GM21515 (cell line): Measurements from ENCODE around the gene HIP1.
"Not testable (repeated sequence)": the region's sequence is repeated elsewhere in the genome, so short reads cannot be mapped to it uniquely, and the experiment has no call there.

Experiments used
- ATAC-seq: cut with Tn5 transposase; IDR thresholded peaks from one replicate; pipeline ENCODE4 v1.9.1; 2021; ENCODE audit not compliant: unreplicated experiment

The HIP1 gene

DNA sequence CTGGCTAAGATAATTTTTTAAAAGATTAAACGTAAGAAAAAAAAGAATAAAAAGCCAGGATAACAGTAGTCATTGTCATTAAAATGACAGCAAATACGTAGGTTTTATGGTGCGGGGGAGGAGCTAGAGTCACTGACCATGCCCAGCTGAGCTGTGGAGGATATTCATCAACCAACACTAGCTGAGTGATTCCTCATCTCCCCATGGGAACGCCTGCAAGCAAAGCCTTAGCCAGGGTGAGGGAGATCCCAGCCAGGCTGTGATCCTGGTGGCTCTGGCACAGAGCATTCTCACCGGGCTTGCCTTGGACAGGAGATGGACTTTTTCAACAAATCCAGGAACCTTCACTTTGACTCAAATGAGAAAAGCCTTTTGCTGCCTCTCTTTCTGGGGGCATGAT lies 94.2 kb downstream of the HIP1 start:
- ATAC-seq: no peak

DNA sequence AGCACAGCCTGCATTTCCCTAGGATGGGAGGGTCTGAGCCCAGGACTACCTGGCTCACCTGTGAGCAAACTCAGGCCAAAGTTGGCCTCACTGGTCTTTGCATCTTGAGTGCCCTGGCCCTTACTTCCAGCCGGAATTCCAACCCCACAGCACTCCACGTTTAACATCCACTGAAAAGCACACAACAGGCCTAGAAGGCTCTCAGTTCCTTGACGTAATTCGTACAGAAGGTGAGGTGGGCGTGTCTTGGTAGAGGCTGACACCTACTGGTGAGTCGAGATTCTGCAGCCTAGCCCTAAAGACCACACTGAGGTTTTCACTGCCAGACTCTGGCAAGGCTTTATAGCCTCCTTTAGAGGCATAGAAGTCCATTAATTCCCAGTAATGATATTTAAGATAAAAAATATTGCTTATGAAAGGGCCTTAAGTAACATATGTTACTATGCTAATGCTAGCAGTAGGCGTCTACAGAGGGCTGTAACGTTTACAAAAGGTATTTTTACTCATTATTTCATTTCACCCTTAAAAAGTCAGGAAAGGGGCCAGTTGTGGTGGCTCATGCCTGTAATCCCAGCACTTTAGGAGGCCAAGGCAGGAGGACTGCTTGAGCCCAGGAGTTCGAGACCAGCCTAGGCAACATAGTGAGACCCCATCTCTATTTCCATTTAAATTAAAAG lies 95.8 kb downstream of the HIP1 start:
- ATAC-seq: no peak

DNA sequence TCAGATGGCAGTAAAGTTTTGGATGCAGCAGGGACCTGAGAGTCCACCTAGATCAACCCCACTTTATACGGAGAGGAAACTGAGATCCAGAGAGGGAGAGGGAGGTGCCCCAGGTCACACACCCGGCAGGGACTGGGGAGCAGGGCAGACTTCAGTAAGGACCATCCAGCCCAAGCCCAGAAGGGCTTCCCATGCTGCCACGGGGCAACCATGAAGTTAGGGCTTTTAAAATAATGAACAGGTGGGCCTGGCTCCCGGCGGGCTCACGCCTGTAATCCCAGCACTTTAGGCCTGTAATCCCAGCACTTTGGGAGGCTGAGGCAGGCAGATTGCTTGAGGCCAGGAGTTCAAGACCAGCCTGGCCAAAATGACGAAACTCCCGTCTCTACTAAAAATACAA lies 98.5 kb downstream of the HIP1 start:
- no peak for ATAC-seq

DNA sequence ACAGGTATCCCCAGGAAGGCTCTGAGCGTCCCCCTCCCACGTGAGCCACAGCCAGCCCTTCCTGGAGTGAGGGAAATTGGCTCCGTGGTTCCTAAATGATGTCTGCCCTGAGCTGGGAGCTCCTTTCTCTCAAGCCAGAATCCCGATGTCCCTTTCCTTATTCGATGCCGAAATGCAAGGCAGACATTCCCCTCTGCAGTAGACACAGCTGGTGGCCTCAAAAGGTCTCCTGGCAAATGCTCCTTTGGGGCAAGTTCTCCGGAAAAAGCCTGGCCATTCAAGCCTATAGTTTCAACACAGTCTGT lies 98.9 kb downstream of the HIP1 start:
- no peak for ATAC-seq

DNA sequence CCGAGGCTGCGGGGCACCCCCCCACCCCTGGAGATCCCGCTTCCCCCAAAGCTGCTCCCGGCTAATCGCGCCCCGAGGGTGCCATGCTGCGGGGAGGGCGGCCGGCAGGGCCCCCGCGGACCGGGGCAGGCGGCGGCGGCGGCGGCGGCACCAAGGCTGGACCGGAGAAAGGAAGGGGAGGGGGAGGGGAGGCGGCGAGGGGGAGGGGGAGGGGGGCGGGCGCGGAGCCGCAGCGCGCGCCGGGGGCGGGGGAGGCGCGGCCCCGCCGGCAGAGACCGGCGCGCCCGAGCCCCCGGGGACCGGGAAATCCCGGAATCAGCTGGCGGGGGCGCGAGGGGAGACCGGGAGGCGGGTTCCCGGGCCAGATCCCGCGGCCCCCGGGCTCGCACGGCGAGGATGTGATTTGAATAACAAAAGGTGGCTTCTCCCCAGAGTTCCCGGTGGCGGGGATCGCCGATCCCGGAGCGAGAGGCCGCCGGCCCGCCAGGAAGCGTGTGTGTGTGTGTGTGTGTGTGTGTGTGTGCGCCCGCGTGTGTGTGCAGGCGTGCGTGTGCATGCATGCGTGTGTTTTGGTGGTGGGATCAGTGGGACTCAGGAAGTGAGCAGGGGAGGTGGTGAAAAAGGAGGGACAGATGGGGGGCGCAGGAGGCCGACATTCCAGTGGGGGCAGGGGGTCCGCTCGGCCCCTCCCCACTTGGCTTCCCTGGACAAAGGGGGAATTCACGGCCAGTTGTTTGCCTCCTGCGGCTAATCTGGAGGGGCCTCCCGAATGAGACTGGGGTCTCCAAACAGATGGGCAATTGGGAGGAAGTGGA lies 99.5 kb downstream of the HIP1 start:
- ATAC-seq: no peak

DNA sequence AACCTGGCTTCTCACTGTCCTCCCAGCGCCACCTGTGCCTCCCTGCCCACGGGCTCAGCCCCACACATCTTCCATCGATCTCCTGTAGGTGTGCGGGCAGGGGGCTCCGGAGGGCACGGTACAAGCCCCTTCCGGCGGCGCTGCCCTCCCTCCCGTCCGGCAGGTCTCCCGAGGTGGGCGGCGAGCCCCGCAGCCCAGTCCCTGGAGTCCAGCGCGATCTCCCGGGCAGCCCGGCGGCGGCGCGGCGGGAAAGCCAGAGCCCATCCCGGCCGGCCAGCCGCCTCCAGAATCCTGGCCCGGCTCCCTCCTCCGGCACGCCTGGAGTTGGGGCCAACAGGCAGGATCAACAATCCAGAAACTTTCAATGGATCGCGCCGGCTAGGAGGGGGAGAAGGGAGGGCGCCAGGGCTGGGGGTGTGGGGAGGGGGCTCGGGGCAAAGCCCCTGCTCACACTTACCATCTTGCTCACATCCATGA lies 100.1 kb downstream of the HIP1 start:
- no peak for ATAC-seq

DNA sequence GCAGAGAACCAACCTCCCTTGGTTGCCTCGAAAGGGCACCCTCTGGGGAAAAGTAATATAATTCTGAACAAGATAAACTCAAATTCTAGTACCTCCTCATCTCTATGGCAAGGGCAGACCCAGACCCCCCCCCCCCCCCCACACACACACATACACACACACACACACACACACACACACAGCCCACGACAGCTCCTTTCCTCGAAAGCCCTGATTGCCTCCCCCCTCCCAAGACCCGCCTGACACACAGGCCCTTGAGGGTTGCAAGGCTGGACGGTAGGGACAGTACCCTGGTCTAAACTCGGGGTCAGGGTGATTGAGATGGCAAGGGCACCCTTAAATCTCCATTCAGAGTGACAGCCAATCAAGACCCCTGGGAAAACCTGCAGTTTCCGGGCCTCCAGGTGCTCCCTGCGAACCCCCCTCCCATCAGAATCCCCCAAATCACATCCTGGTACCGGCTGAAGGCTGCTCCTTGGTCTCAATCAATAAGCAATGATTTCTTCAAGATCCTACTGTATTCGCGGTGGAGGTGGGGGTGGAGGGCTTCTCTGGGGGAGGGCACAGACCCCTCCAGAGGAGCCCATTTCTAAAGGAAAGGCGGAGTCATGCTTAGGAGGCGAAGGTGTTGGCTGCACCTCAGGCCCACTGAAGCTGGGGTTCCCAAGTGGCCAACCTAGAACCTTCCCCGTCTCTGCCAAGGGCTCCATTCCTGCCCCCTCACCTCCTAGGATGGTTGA lies 100.7 kb downstream of the HIP1 start:
- no peak for ATAC-seq

DNA sequence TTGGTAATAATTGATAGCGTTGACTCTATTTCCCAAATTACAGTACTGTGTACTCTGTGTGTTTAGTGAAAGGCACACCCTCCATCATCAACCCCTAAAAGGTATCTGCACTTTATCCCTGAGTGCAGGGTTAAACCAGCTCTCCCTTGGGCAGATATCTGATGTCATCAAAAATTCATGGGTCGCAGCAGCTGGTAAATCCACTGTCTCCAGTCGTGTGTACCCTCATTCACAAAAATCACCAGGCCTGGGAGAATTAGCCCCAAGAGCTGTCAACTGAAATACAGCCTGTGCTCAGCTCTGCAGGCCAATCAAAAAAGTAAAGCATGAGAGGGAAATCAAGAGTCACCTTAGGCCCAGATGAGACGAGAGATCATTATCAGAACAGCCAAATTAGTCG lies 103.7 kb downstream of the HIP1 start:
- ATAC-seq: no peak

DNA sequence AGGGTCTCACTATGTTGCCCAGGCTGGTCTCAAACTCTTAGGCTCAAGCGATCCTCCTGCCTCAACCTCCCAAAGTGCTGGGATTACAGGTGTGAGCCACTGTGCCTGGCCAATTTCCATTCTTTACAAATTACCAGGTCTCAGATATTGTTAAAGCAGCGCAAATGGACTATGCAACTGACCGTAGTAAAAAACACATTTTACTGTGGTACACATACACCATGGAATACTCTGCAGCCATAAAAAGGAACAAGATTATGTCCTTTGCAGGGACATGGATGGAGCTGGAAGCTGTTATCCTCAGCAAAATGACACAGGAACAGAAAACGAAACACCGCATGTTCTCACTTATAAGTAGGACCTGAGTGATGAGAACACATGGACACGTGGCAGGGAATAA lies 106.2 kb downstream of the HIP1 start:
- ATAC-seq: not testable (repeated sequence)

DNA sequence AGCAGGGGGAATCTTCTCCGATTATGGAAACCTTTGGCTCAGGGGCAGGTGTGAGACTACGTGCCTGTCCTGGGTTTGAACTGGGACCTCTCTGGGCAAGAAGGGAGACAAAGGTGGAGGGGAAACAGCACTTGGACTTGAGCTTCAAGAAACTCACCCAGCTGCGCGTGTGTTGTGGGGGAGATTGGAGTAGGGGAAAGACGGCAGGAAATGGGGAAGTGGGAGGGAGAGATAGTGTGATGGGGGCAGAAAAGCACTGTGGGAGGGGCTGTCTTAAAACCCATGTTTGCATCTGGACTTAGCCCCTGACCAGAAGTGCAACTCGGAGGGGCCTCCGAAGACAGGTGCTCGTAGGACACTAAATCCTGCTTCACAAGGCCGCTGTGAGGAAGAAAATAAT lies 107.0 kb downstream of the HIP1 start:
- no peak for ATAC-seq

DNA sequence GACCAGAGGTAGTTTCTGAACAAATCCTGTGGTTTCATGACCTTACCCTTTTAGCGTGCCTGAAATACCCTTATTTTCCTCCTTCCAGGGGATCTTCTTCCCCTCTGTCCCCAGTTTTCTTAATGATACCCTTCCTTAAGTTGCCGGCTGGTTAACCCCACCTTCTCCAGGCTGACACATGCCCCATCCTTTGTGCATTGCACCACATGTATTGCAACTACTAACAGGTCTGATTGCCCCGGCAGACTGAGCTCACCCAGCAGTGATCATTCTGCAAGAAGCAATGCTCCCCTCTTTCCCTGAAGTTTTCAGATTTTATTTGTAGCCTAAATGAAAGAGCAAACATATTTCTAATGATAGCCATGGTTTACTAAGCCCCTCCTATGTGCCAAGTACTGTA lies 108.2 kb downstream of the HIP1 start:
- ATAC-seq: no peak

DNA sequence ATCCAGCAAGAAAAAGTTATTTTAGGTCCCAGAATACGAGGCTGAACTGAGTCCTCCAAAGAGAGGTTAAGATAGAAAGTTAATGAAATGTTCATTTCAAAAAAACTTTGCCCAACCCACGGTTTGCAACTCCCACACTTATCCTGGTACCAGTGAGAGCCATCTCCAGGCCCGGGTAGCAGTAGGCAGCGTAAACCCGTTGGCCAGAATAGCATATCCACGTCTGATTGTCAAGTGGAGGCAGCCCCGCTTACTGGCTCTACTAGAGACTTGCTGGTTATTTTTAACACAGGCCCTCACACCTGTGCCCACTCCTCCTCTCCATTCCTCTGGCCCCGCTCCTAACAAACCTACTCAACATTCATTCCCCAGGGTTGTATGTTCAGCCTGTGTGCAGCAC lies 109.7 kb downstream of the HIP1 start:
- ATAC-seq: no peak

DNA sequence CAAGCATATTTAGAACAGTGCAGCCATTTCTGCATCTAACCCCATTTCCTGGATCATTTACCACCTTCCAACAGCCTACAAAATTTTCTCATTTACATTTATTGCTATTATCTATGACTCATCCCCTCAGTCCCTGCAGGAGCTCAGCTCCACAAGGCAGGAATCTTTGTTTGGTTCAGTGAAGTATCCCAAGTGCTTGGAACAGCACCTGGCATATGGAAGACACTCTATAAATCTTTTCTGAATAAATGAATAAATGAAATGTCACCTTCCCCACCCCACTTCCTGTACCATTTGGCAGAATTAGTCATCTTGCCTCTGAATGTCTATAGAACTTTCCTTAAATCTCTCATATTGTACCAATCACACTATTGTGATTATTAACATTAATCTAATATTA lies 110.7 kb downstream of the HIP1 start:
- no peak for ATAC-seq

DNA sequence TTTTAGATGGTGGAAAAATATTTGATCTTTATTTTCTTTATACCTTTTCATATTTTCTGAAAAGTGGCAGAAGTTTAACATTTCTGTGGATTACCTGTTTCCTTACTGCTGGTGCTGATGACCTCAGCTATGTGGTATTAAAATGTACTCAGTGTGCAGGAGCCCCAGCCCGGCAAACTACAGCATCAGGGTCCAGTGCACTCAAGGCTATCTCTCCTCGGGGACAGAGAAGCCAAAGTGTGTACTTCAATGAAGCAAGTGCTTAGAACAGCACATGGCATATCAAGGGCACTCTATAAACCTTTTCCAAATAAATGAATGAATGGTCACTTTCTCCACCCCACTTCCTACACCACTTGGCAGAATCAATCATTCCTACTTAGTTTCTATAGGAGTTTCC lies 111.8 kb downstream of the HIP1 start:
- ATAC-seq: no peak

DNA sequence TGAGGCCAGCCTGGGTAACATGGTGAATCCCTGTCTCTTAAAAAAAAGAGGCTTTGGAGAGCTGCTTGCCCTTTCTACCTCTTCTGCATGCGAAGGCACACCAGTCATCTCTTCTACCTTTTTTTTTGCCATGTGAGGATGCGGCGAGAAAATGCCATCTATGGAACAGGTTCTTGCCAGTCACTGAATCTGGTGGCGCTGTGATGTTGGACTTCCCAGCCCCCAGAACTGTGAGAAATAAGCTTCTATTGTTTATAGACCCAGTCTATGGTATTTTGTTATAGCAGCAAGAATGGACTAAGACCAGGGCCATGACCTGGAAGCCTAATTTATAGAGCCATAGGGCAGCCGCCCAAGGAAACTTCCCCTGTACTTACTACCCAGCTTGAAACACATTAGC lies 112.9 kb downstream of the HIP1 start:
- no peak for ATAC-seq

DNA sequence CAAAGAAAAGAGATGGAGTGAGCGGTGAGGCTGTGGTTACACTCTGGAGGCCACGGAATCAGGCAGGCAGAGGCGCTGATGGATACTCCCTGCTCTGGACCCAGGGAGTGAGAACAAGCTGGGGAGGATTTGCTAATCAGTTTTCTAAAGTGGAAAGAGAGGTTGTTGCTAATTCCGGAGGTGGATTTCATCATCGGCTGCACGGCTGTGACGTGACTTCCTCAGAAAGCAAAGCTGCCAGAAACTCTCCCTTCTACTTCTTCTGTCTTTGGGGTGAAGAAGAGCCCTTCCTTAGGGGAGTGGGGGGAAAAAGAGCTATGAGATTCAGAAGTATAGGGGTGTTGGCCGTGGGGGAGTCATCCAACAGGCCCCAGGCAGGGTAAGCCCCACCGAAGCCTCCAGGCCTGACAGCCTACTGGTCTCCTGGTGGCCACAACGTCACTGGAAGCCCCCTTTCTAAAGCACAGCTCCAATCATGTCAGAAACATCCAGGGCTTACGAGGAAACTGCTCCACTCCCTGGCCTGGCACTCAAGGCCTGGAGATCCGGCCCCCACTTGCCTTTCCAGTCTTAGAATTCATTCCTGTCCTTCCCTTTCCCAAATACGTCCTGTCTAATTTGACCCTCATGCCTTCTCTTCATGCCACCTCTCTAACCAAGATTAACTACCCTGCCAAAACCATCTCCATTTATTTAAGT lies 114.5 kb downstream of the HIP1 start:
- ATAC-seq: no peak

DNA sequence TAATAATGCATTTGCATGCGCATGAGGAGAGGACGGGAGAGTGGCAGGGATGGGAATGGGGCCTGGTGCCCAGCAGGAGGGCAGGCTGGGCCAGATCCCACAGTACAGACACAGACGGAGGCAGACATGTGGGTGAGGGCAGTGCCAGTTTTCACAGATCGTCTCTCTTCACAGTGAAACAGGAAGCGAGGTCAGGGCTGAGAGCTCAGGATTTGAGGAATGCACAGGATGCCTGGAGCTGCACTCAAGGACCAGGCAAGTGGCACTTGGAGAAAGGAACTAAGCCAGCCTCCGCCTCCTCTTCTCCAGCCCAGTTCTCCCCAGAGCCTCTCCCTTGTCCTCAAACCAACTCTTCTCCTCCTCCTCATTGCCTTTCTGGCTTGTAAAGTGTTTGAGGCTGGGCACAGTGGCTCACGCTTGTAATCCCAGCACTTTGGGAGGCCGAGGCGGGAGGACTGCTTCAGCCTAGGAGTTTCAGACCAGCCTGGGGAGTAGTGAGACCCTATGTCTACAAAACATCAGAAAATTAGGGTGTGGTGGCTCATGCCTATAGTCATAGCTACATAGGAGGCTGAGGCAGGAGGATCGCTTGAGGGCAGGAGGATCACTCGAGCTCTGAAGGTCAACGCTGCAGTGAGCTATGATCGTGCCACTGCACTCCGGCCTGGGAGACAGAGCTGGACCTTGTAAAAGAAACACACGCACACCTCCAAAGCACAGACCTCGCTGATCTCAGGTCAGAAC lies 115.2 kb downstream of the HIP1 start:
- no peak for ATAC-seq

DNA sequence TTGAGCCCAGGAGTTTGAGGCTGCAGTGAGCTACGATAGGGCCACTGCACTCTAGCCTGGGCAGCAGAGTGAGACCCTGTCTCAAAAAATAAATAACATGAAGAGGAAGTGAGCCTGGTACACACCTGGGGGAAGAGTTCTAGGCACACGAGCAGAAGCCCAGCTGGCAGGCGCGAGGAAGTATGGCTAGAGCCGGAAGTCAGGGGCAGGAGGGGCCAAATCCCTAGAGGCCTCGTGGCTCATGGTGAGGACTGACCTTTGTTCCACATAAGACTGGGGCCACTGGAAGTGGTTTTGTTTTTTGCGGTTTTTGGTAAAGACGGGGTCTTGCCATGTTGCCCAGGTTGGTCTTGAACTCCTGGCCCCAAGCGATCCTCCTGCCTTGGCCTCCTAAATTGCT lies 117.6 kb downstream of the HIP1 start:
- ATAC-seq: no peak

DNA sequence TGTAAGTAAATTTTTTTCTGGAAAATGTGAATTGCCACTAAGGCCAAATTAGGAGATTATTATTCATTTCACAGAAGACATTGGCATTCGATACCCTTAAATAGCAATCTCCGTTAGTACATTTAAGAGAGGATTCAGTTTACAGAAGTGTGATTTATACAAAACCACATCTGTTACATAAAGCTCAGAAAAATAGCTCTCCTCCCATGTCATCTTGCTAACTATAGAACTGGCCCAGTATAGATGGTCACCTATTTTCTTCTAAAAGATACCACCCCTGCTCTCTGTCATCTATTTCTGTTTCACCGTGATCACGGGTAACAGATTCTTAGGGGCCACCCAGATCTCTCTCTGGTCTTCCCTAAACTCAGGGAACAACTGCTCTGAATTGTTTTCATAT lies 119.1 kb downstream of the HIP1 start:
- ATAC-seq: no peak

DNA sequence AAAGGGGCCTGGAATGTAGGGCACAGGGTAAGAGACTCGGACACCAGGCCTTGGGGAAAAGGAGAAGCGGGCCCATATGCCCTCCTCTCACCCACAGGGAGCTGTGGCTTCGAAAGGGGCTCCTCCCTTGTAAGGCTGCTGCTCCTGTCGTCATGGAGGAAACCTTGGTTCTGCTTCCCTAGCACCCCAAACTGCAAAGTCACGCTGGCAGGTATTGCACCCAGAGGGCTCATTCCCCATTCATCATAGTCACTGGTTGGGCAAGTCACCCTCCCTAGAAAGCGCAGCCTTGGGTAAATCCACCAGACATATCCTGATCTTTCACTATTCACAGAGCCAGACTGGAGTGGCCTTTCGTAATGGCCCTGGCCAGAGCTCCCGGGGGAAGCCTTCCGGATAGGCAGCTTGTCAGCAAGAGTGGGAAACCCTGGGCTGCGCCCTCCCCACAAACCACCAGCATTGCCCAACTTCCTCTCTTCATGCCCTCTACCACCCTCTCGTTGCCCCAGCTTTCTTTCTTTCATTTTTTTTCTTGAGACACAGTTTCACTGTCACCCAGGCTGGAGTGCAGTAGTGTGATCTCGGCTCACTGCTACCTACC lies 121.0 kb downstream of the HIP1 start:
- ATAC-seq: no peak
